EH (cell line): ENCODE data around the gene MAN2B2.

ENCODE experiments used
- DNase-seq: peaks from one replicate; pipeline ENCODE4 v3.0.0-alpha.2; 2015; ENCODE audit warnings: low read depth

The MAN2B2 gene

GRCh38 chr4:6568148-6568547 is 6.8 kb upstream of the MAN2B2 start:
- no peak for DNase-seq

- peak; percentile 77 for DNase-seq
Measured at GRCh38 chr4:6568689-6569332, 6.2 kb upstream of the MAN2B2 start.

- no peak for DNase-seq
Measured at GRCh38 chr4:6571608-6572007, 3.4 kb upstream of the MAN2B2 start.

GRCh38 chr4:6573551-6573950 is 1.4 kb upstream of the MAN2B2 start:
- no peak for DNase-seq

- DNase-seq = no peak
Measured at GRCh38 chr4:6573986-6574746, 823 bp upstream of the MAN2B2 start.

GRCh38 chr4:6575503-6576240 is 683 bp downstream of the MAN2B2 start:
- DNase-seq = no peak

- no peak for DNase-seq
Measured at GRCh38 chr4:6576512-6576911, 1.5 kb downstream of the MAN2B2 start.

GRCh38 chr4:6576932-6577331 is 1.9 kb downstream of the MAN2B2 start:
- DNase-seq = no peak

- DNase-seq = no peak
Measured at GRCh38 chr4:6577409-6577808, 2.4 kb downstream of the MAN2B2 start.

GRCh38 chr4:6578221-6578620 is 3.2 kb downstream of the MAN2B2 start:
- no peak for DNase-seq

- DNase-seq = no peak
Measured at GRCh38 chr4:6580353-6580752, 5.4 kb downstream of the MAN2B2 start.

- no peak for DNase-seq
Measured at GRCh38 chr4:6581566-6582121, 6.7 kb downstream of the MAN2B2 start.

- peak; percentile 48 for DNase-seq
Measured at GRCh38 chr4:6582889-6583490, 8.0 kb downstream of the MAN2B2 start.

- DNase-seq = no peak
Measured at GRCh38 chr4:6584865-6585264, 9.9 kb downstream of the MAN2B2 start.

GRCh38 chr4:6586715-6587325 is 11.8 kb downstream of the MAN2B2 start:
- no peak for DNase-seq

- no peak for DNase-seq
Measured at GRCh38 chr4:6589444-6589843, 14.5 kb downstream of the MAN2B2 start.

- DNase-seq = no peak
Measured at GRCh38 chr4:6591313-6591712, 16.3 kb downstream of the MAN2B2 start.

- no peak for DNase-seq
Measured at GRCh38 chr4:6591781-6592180, 16.8 kb downstream of the MAN2B2 start.

- no peak for DNase-seq
Measured at GRCh38 chr4:6592804-6593563, 18.0 kb downstream of the MAN2B2 start.

- DNase-seq = no peak
Measured at GRCh38 chr4:6594341-6594740, 19.4 kb downstream of the MAN2B2 start.

- DNase-seq = peak; percentile 9
Measured at GRCh38 chr4:6594826-6595355, 19.9 kb downstream of the MAN2B2 start.
